Gastrocnemius medialis (tissue), 4 donors: ENCODE data around the gene UGT1A10. TPM values are rescaled to one million over a fixed set of nuclear protein-coding genes. Genes with fewer than 3 reads are reported as not detected.

Source experiments
- ATAC-seq, 2 donors: fragments of 150-250 bp; one replicate each; pipeline ENCODE4 v1.9.1; 2016
- DNase-seq, 2 donors: peaks; one replicate each; pipeline ENCODE4 v3.0.0-alpha.2; 2019
- H3K27ac ChIP-seq, 4 donors: fragments of 200-600 bp; sonication (generic); 1 replicate in 1 of 4; 2 replicates in 3 of 4; pipeline ENCODE4 v1.5.1; 2016 to 2018; ENCODE audit warnings: mild to moderate bottlenecking in 2 of 4, moderate library complexity in 1 of 4
- H3K27me3 ChIP-seq, 3 donors: fragments of 200-600 bp; sonication (generic) in 2 of 3; 1 replicate in 1 of 3; 2 replicates in 2 of 3; pipeline versions ENCODE4 v1.5.1 to v1.6.0; 2016 to 2019; ENCODE audit warnings: mild to moderate bottlenecking in 1 of 3, moderate library complexity in 1 of 3
- H3K36me3 ChIP-seq, 2 donors: fragments of 200-600 bp; sonication (generic) in 1 of 2; one replicate each; pipeline ENCODE4 v1.5.1; 2017 to 2018
- H3K4me1 ChIP-seq, 2 donors: fragments of 200-600 bp; sonication (generic) in 1 of 2; one replicate each; pipeline ENCODE4 v1.5.1; 2016 to 2017; ENCODE audit warnings: mild to moderate bottlenecking in 2 of 2
- H3K4me3 ChIP-seq, 4 donors: fragments of 200-600 bp; sonication (generic) in 3 of 4; 1 replicate in 1 of 4; 2 replicates in 3 of 4; pipeline ENCODE4 v1.5.1; 2016 to 2019; ENCODE audit warnings: mild to moderate bottlenecking in 2 of 4
- H3K9me3 ChIP-seq, 3 donors: fragments of 200-600 bp; sonication (generic) in 2 of 3; 1 replicate in 1 of 3; 2 replicates in 2 of 3; pipeline ENCODE4 v1.5.1; 2016 to 2019
- CTCF ChIP-seq, 5 experiments: fragments of 450-650 bp in 3 of 5; fragments of 200-600 bp in 2 of 5; sonication (generic) in 2 of 5; IDR thresholded peaks in 4 of 5; conservative IDR thresholded peaks in 1 of 5; 1 replicate in 4 of 5; 2 replicates in 1 of 5; pipeline ENCODE4 v1.5.1; 2016 to 2019; ENCODE audit warnings: antibody characterized with exemption in 5 of 5, mild to moderate bottlenecking in 3 of 5, moderate library complexity in 3 of 5
- POLR2A ChIP-seq, 2 donors: fragments of 450-650 bp; IDR thresholded peaks; one replicate each; pipeline ENCODE4 v1.6.1; 2017; ENCODE audit warnings: antibody characterized with exemption in 2 of 2, mild to moderate bottlenecking in 2 of 2, moderate library complexity in 2 of 2
- in situ Hi-C, 4 donors: fragments of 200-750 bp; cut with MboI; loops; one replicate each; pipeline versions ENCODE4 v1.15.0 to v1.8.0; 2017; ENCODE audit warnings: low sequenced_read_pairs in 4 of 4
- intact Hi-C: fragments of 100-400 bp; cut with DNase I; formaldehyde crosslinking; loops from one replicate; pipeline ENCODE4 v1.15.1; 2023; ENCODE audit warnings: low total_unique reads
- total RNA-seq, 4 donors: library from RNA; depleted of rRNA; stranded (reverse); fragments of >200 nt; gene quantifications; one replicate each; pipeline versions ENCODE4 v1.1.0 to v1.2.3, GENCODE V29; 2016

Gene UGT1A10
- total RNA-seq, 4 donors from 2014 or later: 0.12 TPM; not detected in 3

DNA sequence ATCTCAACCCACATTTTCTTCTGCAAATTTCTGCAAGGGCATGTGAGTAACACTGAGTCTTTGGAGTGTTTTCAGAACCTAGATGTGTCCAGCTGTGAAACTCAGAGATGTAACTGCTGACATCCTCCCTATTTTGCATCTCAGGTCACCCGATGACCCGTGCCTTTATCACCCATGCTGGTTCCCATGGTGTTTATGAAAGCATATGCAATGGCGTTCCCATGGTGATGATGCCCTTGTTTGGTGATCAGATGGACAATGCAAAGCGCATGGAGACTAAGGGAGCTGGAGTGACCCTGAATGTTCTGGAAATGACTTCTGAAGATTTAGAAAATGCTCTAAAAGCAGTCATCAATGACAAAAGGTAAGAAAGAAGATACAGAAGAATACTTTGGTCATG, 131.8 kb downstream of the UGT1A10 start:
- Histone ChIP-seq H3K9me3 (no peaks in the 10 kb centered on the region), H3K36me3 (no peaks in the 10 kb centered on the region), H3K4me3 (no peak overlapping the region), H3K27me3 (peaks cover 0 to 2% (median 0%) of the 10 kb centered on the region in 3 donors), H3K27ac (no peak overlapping the region), H3K4me1 (no peaks in the 10 kb centered on the region)
- TF ChIP-seq CTCF (IDR thresholded peaks at IDR 0.05 in 4 of 5, conservative IDR thresholded peaks at IDR 0.05 in 1 of 5): no peak
- no peak for TF ChIP-seq POLR2A (IDR thresholded peaks at IDR 0.05)
- DNase-seq: no peak
- intact Hi-C loops: no loop called here
- in situ Hi-C loops: no loop called here
- ATAC-seq: no peak

DNA sequence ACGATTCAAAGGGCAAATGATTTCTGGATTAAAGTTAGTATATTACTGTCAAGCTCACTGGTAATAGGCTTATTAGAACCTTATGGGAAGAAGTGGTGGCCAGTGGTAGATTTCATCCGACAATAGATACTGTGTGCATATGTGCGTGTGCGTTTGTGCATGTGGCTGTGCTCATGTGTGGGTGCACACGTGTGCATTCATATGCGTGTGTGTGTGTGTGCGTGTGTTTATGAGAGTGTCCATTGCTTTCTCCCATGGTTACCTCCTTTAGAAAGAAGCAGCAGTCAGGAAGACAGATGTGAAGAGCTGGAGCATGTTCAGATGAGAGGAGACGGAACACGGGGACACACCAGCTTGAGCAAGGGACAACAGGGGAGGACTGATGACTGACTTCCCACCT, 133.0 kb downstream of the UGT1A10 start:
- TF ChIP-seq CTCF (IDR thresholded peaks at IDR 0.05 in 4 of 5, conservative IDR thresholded peaks at IDR 0.05 in 1 of 5) (no peak), POLR2A (IDR thresholded peaks at IDR 0.05) (no peak)
- ATAC-seq: no peak
- Histone ChIP-seq H3K27me3 (peaks cover 0 to 2% (median 0%) of the 10 kb centered on the region in 3 donors), H3K36me3 (no peaks in the 10 kb centered on the region), H3K4me3 (no peak overlapping the region), H3K9me3 (no peaks in the 10 kb centered on the region), H3K4me1 (no peaks in the 10 kb centered on the region), H3K27ac (no peak overlapping the region)
- in situ Hi-C loops: no loop called here
- no peak for DNase-seq
- intact Hi-C loops: no loop called here

- no peak overlapping the region for H3K4me3 ChIP-seq
Observed at GRCh38 chr2:233772153-233772552, 135.9 kb downstream of the UGT1A10 start.

DNA sequence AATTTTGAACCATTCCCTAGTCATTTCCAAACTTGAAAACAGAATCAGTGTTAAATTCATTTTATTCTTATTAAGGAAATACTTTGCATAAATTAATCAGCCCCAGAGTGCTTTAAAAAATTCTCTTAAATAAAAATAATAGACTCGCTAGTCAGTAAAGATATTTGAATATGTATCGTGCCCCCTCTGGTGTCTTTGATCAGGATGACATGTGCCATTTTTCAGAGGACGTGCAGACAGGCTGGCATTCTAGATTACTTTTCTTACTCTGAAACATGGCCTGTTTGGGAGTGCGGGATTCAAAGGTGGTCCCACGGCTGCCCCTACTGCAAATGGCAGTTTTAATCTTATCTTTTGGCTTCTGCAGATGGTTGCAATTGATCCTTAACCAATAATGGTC, 136.3 kb downstream of the UGT1A10 start:
- in situ Hi-C loops (no loop called here), intact Hi-C loops (no loop called here)
- Histone ChIP-seq H3K4me1 (no peaks in the 10 kb centered on the region), H3K9me3 (no peaks in the 10 kb centered on the region), H3K36me3 (no peaks in the 10 kb centered on the region), H3K27me3 (peaks cover 0 to 2% (median 0%) of the 10 kb centered on the region in 3 donors), H3K27ac (no peak overlapping the region), H3K4me3 (no peak overlapping the region)
- ATAC-seq (no peak), DNase-seq (no peak)
- no peak for TF ChIP-seq CTCF (IDR thresholded peaks at IDR 0.05 in 4 of 5, conservative IDR thresholded peaks at IDR 0.05 in 1 of 5)
- no peak for TF ChIP-seq POLR2A (IDR thresholded peaks at IDR 0.05)

More at GRCh38 chr2:233772153-233772552, 135.9 kb downstream of the UGT1A10 start:
- H3K4me1 ChIP-seq: no peaks in the 10 kb centered on the region
- TF ChIP-seq POLR2A (IDR thresholded peaks at IDR 0.05) (no peak), CTCF (IDR thresholded peaks at IDR 0.05 in 4 of 5, conservative IDR thresholded peaks at IDR 0.05 in 1 of 5) (no peak)
- no peak overlapping the region for H3K27ac ChIP-seq
- H3K9me3 ChIP-seq: no peaks in the 10 kb centered on the region
- intact Hi-C loops: no loop called here
- DNase-seq: no peak
- in situ Hi-C loops: no loop called here
- ATAC-seq: no peak
- peaks cover 0 to 2% (median 0%) of the 10 kb centered on the region in 3 donors for H3K27me3 ChIP-seq
- H3K36me3 ChIP-seq: no peaks in the 10 kb centered on the region

- intact Hi-C loops: no loop called here
- TF ChIP-seq POLR2A (IDR thresholded peaks at IDR 0.05) (no peak), CTCF (IDR thresholded peaks at IDR 0.05 in 4 of 5, conservative IDR thresholded peaks at IDR 0.05 in 1 of 5) (no peak)
- DNase-seq (no peak), ATAC-seq (no peak)
- H3K27me3 ChIP-seq: no peaks in the 10 kb centered on the region
- H3K4me3 ChIP-seq: no peak overlapping the region
- no peak overlapping the region for H3K27ac ChIP-seq
- H3K4me1 ChIP-seq: no peaks in the 10 kb centered on the region
- no peaks in the 10 kb centered on the region for H3K36me3 ChIP-seq
- no peaks in the 10 kb centered on the region for H3K9me3 ChIP-seq
- in situ Hi-C loops: no loop called here
Observed at GRCh38 chr2:233773854-233774253, 137.6 kb downstream of the UGT1A10 start.
